DMS153 treated with DMSO at 0.1 percent for 48 hours (cell line): ENCODE data around the gene CHST13.

Experiments
- DNase-seq: peaks from one replicate; lab custom pipeline; 2025; ENCODE audit not compliant: unreplicated experiment; lab: John Stamatoyannopoulos, UW

The CHST13 gene

GRCh38 chr3:126540342-126540849 lies 16.4 kb downstream of the CHST13 start:
- no peak for DNase-seq

DNA sequence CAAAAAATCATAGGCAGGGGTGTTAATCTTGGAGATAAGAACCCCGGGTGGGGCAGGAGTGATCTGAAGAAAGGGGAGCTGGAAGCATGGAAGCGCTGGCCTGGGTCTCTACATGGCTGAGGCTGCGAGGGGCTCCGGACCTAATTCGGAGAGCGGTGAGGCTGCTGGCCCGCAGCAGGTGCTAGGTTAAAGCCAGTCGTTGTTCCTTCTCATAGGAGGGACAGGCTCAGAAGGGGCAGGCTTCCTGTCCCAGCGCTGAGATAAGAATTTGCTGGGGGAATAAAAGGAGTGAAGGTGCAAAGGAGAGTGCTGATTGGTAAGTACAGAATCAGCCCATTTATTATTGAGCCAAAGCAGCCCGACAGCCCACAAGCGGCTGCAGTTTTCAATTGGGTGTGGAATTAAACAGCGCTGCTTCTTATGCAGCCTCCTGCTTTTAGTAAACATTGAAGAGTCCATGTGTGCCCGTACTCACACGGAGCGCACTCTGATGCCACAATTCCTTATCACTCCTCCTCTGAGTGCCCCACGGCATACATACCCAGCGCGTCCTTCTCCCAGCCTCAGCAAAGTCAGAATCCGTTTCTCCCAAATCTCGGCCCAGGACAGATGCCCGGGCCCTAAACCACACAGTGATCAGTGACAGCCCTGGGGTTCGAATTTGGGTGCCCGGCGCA lies 17.1 kb downstream of the CHST13 start:
- no peak for DNase-seq

DNA sequence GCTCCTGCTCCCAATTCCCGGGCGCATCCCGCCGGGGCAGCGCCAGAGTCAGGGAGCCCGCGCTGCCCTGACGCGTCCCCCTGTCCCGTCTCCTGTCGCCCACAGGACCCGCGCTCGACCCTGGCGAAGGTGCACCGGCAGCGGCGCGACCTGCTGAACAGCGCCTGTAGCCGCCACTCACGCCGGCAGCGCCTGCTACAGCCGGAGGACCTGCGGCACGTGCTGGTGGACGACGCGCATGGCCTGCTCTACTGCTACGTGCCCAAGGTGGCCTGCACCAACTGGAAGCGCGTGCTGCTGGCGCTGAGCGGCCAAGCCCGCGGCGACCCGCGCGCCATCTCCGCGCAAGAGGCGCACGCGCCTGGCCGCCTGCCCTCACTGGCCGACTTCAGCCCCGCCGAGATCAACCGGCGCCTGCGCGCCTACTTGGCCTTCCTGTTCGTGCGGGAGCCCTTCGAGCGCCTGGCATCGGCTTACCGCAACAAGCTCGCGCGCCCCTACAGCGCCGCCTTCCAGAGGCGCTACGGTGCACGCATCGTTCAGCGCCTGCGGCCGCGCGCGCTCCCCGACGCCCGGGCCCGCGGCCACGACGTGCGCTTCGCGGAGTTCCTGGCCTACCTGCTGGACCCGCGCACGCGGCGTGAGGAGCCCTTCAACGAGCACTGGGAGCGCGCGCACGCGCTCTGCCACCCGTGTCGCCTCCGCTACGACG lies 17.8 kb downstream of the CHST13 start:
- no peak for DNase-seq

DNA sequence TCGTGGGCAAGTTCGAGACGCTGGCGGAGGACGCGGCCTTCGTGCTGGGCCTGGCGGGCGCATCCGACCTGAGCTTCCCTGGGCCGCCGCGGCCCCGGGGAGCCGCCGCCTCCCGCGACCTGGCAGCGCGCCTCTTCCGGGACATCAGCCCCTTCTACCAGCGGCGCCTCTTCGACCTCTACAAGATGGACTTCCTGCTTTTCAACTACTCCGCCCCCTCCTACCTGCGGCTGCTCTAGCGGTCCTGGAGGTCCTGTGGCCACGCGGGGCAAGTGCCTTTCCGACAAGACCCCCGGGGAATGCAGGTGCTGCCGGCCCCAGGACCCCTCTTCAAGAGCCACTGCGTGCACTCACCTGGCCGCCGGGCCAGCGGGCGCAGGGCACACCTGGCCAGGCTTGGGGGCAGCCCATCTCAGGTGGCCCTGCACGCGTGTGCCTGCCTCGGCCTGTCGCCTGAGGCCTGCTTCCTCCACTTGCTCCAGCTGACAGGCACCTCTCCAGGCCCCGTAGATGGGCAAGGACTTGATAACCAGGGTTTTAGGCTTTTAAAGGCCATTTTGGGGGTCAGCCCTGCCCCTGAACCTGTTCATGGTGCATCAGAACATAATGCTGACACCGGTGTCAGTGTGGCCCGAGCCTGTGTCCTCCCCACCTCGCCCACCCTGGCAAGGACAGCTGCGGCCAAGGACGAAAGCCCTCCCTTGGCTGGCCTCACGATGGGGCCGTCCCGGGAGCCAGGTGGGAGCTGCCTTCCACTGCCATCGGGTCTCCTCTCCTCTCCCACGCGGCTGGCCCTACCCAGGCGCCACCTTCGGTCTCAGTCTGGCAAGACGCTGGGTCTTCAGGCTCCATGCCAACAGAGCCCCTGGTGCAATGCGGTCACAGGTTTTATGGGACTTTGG lies 18.6 kb downstream of the CHST13 start:
- no peak for DNase-seq

- DNase-seq, result no peak
Measured at GRCh38 chr3:126543457-126544061, 19.6 kb downstream of the CHST13 start.

DNA sequence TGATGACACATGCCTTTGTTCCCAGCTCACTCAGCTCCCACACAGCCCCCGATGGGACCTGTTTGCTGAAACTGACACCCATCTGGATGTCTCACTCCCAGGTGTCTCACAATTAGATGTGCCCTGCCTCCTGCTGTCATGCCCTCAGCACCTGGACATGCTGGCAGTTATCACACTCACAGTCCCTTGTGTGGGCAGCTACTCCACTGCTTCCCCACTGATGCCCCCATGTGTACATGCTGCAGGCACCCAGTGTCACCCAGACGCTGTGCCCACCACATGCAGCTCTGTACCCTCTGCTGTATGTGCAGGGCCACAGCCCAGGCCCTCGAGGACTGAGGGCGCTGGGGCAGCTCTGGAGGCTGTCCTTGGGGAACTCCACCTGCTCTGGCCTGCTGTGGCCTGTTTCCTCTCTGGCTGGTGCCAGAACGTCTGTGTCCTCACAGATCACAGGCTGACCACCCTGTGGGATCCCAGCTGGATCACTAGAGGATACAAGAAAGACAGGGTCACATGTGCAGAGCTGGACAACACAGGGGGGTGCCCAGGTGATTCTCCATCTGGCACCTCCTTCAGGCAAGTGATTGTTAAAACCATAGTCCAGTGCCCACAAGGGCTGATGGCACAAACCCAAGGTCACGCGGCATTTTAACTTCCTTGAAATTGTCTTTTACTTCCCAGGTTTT lies 20.8 kb downstream of the CHST13 start:
- no peak for DNase-seq

GRCh38 chr3:126545544-126545943 lies 21.6 kb downstream of the CHST13 start:
- DNase-seq, result no peak

GRCh38 chr3:126546013-126546412 lies 22.1 kb downstream of the CHST13 start:
- no peak for DNase-seq

DNA sequence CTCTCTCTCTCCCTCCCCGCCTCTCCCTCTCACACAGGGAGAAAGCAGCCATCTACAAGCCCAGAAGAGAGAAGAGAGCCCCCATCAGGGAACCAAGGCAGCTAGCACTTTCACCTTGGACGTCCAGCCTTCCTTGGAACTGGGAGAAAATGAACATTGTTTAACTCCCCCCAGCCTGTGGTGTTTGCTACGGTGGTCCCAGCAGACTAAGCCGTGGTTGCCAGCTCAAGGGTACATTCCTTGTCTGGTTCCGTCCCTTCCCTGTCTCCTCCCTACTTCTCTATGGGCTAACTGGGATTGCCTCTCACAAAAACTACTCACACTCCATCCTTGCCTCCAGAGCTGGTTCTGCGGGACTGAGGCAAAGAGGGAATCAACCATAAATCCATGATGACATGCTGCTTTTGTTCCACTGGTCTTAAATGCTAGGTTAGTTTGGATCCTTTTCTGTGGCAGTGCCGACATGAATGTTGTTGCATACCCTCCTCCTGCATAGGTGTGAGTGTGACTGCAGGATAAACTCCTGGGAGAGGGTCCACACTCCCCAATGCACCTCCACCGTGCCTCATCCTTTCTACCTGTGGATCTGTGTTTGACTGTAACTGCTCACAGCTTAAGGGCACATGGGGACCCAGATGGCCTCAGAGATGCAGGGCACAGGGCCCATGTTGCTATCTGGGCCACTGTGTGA lies 22.7 kb downstream of the CHST13 start:
- DNase-seq, result no peak

DNA sequence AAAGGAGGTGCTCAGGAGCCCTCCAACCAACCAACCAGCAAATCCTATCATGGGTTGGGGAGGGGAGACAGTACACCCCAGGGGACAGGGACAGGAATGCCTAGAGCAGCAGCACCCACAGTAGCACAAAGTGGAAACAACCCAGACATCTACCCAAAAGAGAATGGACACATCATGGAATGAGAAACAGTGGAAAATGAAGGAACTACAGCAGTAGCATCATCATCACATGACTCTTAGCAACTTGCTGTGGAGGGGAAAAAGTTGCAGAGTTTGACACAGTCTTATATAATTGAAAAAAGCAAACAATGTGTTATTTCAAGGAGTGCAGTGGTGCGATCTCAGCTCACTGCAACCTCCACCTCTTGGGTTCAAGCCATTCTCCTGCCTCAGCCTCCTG lies 23.8 kb downstream of the CHST13 start:
- DNase-seq, result no peak

- DNase-seq, result no peak
Measured at GRCh38 chr3:126548556-126549466, 24.9 kb downstream of the CHST13 start.

- DNase-seq, result no peak
Measured at GRCh38 chr3:126549861-126550487, 26.0 kb downstream of the CHST13 start.

GRCh38 chr3:126550488-126551051 lies 26.6 kb downstream of the CHST13 start:
- DNase-seq, result no peak

DNA sequence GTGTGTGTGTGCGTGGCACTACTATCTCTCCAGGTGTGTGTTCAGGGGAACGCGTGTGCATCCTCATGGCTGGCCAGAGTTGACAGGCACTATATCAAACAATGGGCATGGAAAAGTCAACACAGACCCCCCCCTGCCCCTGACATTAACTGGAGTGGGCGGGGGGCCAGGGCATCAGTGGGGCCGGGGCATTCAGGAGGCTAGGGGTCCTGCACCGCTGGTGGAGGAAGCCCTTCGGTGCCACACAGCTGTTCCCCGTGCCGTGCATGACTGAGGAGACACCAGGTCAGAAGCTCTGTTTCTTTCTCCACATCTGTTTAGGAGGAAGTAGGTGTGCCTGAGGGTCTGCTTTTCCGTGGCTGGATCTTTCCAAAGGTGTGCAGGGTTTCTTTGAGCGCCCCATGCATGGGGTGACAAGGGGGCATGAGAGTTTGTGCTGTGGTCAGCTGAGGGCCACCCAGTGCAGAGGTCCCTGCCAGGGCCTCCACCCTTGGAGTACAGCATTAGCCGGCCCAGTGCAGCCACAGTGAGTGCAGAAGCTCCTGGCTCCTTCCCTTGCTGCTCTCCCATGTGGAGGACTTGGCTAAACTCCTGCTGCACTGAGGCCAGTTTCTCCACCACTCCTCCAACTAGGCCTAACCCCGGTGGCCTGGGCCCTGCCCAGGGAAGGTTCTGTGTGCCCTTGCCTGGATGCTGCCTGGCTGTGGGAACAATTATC lies 27.3 kb downstream of the CHST13 start:
- DNase-seq, result no peak

- DNase-seq, result no peak
Measured at GRCh38 chr3:126551839-126552687, 28.1 kb downstream of the CHST13 start.

DNA sequence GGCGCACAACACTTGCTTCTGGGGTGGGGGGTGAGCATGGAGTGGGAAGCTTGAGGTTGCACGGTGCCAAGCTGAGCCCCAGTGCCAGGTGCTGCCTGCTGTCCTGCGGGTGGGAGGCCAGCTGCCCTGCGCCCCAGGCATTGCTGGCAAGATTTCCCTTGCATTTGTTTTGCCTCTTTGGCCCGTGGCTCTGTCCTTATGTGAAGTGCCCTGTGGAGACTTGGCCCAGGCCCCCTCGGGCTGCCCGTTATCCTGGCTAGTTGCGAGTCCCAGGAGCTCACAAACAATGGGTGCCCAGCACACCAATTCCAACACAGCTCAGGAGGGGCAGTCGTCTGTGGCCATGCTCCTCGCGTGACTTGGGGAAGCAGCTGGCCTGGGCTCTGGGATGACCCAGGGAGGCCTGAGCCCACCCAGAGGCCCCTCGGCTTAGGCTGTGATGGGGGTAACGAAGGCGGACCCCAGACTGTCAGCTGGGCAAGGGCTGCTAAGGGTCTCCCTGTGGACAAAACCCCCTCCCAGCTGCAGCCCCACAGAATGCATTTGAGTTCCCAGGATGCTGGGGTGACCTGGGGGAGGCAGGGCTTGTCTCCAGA lies 28.8 kb downstream of the CHST13 start:
- DNase-seq, result no peak
